NCI-H1694 (cell line): ENCODE data around the gene LRRC4.

Experiments used
- DNase-seq: peaks from one replicate; lab custom pipeline; 2025; lab: John Stamatoyannopoulos, UW

LRRC4 gene

DNA sequence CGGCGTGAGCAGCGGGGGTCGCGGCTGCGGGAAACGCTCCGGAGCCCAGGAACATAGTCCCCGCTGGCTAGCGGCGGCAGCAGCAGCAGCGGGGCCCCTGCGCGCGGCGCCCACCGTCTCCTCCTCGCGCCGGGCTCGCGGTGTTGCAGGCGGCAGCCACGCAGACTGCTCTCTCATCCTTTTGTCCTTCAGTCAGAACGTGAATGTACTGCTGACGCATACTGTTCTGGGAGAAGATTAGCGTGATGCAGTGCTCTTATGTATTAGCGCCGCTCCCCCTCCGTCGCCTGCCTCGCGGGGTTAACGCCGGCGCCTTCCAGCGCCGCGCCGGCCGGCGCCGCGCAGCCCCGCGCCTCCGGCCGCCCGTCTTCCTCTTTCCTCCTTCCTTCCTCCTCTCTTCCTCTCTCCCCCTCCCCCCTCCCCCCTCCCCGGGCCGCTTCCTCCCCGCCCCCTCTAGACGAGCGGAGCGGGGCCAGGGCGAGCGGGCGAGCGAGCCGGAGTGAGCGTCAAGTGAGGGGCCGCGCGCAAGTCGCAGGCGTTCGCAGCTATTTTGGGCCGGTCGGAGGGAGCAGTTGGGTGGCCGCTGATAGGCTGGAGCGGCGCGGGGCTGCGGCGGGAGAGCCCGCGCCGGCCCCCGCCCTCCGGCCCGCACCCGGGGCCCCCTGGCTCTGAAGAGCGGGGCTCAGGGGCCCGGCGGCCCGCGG, 816 bp upstream of the LRRC4 start:
- DNase-seq: peak; percentile 47

DNA sequence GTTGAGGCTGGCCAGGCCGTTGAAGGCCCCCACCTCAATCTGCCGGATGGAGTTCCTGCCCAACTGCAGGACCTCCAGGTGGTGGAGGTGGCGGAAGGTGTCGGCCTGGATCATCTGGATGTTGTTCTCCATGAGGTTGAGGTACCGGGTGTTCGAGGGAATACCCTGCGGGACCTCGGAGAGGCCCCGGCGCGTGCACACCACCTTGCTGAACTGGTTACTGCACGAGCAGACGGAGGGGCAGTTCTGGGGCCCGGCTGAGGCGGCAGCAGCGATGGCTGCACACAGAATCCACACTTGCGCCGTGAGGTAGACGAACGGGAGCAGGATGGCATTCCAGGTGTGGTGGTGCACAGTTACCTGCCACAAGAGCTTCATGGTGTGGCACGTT, 979 bp downstream of the LRRC4 start:
- no peak for DNase-seq

DNA sequence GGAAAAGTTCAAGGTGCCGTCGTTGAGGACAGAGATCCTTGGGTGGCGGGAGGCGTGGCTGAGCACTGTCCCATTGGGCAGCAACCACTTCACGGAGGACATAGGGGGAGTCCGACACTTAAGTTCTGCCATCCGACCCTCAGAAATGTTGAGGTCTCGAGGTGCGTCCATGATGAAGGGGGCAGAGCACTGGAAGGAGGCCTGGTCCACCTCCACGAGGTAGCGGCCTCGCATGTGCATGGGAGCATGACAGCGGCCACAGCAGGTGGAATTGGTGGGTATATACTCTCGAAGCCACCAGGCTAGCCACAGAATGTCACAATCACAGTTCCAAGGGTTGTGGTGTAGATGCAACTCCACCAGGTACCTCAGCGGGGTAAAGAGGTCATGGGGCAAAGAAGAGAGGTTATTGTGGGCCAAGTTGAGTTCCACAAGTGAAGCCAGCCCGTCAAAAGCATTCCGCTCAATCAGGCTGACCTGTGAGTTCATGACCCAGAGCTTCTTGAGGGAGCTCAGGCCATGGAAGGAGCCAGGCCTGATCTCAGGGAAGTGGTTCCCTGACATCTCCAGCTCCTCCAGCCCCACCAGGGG, 1.7 kb downstream of the LRRC4 start:
- DNase-seq: no peak

DNA sequence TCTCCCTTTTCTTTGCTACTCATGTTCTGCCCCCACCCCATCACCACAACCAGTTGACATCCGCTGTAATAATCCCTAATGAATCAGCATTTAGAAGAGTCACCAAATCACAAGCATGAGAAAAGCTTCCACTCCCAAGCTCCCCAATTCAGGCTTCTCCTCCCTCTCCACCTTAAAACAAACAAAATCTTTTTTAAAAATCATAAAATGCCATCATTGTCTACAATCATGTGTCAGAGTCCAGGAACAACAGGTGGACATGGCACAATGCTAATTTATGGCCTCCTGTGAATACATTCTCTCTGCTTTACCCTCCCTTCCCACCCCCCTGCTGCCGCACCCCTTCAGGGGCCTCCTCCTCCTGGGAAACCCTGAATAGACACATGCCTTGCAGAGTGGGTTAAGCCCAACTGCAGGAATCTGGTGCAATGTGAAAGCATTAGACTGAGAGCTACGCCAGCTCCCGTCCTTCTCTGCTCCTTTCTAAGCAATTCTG, 3.7 kb downstream of the LRRC4 start:
- DNase-seq: no peak

DNA sequence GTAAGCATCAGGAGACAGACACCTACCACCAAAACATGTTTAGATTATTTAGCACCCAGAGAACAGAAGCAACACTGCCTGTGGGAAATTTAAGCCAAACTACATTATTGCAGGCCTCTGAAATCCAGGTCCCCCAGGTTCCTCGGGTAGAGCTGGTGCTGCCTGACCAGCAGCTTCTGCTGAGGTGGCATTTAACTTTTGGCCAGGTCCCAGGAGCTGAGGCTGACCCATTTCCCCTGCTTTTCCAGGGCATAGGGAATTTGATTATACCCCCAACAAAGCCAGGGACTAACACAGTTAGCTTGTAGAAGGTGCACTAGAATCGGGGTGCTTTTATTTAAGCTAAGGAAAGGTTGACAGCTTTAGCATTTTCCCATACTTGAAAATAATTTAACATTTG, 4.7 kb downstream of the LRRC4 start:
- DNase-seq: no peak

DNA sequence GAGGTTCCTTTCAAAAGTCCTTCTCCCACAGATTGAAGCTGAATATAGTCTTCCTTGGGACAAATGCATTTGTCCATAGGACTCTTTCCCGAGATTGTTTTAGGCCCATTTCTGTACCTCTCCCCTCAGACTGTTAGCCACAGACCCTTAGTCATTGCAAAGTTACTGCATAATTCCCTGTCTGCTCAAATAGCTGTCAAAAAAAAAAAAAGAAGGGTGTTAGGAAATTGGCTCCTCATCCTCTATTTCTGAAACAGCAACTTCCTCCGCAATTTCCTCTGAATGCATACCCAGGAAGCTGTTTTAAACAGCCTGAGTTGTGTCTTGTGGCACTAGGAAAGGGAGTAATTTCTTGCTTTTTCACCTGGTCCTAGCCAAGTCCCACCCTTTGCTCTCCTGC, 5.4 kb downstream of the LRRC4 start:
- no peak for DNase-seq

DNA sequence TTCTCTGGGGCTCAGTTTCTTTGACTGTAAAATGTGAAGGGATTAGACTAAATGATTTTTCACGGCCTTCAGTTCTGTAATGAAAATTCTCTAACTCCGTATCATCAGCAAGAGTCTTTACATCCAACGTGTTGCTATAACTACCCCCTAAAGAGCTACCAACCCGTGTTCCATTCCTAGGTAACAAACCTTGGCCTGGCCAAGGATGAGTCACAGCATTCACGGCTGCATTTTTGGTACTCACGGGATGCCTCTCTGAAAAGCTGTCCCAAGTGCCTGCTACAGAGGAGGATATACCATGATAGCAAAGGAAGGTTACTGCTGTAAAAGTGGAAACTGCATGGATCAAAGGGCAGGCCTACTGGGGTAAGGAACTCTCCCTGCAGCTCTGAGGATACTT, 5.9 kb downstream of the LRRC4 start:
- no peak for DNase-seq

DNA sequence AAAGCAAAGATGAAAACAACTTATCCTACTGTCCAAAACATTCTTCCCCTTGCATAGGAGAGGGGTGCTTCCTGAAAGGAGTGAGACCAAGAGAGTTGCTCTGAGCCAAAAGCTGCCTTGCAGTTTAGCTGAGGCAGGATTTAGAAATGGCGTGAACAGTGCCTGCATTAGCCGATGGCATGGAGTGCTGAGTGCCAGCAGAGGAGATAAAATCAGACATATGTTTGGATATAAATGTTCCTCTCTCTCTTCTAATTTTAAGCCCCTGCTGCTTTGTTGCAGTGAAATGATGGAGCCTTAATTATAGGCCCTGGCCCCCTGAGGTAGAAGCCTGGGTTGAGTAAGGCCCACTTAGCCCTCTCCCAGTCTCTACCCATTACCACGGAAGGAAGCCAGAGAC, 7.1 kb downstream of the LRRC4 start:
- DNase-seq: no peak

DNA sequence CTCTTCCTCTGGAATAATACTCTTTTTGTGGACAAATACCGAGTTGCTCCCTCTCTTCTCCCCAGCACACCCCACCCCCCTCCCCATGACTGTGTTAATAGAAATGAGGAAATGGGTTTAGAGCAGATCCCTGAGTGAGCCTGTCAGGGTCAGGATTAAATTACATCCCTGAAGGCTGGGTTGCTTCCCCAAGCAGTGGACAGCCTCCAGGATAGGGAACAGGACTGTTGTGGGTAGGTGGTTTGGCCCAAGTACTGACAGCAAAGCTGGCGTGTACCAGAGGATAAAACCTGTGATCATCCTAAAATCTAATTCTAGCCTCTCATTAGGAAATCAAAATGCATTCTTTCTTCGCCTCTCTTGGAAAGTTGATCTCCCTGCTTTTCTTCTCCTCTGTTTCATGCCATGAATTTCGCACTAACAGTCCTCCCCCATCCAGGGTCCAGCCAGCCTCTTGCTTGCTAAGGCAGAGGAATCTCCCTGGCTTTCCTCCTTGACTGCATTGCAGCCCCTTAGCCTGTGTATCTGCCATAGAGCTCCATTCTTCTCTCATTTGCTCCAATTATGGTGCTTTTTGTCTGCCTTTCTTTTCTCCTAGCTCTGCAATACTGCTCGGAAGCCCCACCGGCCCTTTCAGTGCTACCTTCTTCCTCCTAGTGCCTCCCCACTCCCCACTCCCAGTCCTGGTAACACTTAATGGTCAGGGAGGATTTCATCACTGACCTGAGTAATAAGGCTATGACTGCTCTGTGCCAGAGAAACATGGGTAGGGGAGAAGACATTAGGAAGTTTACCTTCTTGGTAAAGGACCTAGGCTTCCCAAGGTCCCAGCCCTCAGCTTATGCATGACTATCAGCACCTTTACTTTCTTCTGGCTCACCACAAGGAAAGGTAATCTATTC, 8.4 kb downstream of the LRRC4 start:
- DNase-seq: no peak

DNA sequence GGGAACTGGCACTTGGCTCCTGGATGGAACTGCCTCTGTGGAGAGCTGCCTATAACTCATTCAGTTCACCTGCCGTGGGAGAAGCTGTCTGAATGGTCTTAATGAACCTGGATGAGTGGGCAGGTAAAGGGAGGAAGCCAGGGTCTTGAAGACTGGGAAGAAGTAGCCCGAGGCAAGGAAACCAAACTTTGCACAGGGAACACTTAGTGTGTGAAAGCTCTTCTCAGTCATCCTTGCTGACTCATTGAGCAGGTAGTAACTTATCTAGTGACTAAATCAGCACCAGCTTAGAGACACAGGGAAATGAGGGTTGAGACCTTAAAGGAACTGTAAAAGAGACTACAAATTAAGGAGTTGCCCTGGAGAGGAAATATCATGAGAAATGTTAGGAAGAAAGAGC, 9.9 kb downstream of the LRRC4 start:
- DNase-seq: no peak

DNA sequence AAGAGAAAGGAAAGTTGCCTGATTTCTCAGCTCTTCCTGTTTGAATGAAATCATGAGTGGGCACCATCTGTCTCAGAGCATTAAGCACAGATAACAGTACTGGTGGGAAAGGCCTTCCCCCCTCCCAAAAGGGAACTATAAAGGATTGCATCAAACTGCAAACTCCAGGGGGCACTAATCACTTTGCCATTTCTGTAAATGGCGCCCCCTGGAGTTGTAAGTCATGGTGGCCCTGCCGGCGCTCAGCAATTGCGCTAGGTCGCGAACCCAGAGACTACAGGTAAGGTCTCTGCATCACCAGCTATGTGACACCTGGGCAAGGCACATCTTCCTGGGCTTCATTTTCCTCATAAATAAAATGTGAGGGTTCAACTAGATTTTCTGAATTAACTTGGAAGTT, 11.1 kb downstream of the LRRC4 start:
- no peak for DNase-seq

DNA sequence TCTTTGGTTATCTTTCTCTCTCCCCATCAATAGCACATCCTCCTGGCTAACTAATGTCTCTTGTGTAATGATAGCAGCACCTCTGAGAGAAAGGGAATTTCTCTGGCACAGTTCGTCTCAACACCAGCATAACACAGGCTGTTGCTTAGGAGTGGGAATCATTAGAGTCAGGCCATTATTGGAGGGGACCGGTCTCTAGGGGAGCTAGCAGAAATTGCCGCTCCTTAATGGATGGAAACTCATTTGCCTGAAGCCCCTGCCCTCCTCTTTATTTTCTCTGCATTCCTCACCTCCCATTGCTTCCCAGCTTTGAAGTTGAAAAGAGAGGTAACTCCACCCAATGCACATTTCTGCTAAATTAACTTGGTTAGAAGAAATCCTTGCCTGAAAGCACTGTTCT, 11.9 kb downstream of the LRRC4 start:
- no peak for DNase-seq

DNA sequence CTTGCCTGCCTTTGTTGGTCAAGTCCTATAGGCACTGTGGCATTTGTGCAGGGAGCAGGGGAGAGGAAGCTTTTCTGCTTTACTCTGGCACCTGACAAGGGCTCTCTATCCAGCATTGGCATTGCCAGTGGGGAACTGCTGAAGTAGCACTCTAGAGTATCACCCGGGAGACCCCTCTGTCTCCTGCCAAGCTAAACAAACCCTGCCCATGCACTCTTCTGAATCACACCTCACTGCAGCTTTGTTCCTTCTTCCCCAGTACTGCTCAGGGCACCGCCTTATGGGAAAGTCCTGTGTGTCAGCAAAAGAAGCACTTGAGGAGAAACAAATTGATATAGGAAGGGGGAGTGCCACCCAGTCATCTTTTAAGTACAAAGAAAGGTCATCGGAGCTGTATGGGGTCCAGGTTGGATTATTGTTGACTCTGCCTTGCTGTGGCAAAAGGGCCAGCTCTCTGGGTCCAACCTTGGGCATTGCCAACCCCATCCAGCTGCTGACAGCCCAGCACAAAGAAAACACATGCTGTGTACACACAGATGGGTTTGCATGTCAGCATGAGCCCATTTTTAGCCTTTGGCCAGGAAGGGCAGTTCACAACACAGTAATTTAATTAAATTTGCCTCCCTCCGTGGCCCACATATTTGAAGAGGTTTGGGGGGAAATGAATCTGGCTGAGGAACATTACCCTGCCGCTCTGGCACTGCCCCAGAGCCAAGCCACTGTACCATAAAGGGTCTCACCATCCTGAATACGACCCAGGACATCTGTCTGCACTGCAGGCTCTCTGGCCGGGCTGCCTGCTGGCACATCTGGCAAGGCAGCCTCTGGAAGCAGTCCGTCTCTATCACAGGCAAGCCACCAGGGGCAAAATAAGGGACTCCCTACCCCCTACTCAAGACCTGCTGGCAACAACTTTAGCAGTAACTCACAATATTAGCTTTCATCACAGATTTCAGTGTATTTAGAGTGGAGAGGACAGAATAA, 13.1 kb downstream of the LRRC4 start:
- DNase-seq: peak; percentile 26

DNA sequence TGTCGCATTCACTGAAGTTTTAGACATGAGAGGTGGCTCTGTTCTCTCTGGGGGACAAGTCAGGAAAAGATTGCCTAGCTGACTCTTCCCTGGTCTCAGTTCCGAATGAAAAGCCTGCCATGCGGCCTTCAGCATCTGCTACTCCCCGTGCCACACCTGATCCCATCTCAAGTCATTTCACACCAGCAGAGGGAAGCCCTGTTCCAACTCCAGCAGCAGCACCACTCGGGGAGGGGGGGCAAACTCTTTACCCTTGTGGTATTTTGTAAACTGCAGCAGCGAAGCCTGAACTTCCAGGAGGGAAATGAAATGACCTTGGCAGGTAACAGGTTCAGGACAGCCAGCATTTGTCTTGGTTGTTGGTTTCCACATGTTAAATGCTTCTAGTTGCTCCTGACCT, 13.8 kb downstream of the LRRC4 start:
- no peak for DNase-seq

DNA sequence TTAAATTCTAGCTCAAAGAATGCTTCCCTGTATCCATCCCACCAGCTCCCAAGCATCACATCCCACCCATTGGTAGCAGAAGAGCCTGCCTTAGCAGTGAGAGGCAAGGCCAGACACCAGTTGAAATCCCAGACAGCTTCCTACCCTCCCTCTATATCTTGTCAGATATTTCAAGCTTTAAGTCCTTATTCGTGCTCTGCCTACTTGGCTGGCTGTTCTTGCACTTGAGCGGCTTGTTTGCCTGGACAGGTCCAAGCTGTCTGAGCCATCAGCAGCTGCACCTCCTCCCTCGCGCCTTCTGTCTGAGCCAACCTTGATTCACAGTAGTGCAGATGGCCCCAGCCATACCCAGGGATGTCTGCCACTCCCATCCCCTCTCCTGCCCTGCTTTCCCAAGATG, 16.4 kb downstream of the LRRC4 start:
- DNase-seq: peak; percentile 51

DNA sequence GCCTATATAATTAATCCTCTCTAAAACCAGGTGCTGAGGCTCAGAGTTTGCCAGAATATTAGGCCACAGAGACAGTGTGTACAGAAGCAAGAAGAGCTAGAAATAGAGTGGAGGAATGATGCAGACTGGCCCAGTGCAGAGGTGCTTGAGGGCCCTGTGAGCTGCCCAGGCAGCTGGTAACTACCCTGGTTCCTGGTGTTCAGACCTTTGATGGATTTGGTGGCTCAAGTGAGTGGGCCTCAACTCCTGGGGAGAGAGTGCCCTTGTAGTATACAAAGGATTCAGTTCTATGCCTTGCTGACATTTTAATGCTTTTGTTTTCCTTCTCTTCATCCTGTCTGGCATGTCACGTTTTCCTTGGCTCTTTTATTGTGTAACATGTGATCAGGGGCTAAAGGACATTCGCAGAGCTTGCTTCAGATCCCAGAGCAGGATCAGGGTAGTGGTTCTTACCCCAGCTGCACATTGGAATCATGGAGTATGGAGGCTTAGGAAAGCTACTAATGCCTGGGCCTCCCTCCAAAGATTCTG, 20.0 kb downstream of the LRRC4 start:
- no peak for DNase-seq

DNA sequence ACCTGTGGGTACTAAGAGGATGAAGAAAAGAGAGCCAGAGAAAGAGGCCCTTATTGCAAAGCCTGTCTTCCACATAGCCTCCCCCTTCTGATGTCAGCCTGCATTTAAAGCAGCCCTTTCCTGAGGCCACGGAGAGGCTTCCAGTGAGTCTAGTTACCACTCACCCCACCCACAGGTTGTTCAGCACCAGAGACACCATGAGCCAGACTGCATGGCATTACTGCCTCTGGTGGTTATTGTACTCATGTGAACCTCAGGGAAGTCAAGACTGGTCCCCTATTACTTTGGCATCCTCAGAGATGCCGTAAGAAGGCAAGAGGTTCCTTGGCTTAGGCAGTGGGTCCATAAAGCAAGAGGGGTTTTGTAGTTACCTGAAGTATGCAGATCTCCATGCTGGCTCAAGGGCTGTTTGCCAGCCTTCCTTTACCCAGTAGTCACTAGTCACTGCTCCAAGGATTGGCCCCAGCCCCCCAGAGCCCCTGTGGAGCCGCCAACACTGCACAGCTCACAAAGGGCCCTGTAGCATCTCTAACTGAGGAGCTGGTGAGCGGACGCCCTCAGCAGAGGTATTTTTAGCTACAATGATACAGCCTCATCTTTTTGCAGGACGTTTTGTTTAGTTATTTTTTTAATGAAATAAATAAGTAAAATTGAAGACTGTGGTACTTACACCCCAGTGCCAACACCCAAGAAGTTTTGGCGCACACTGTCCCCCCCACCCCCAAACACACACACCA, 20.7 kb downstream of the LRRC4 start:
- no peak for DNase-seq

DNA sequence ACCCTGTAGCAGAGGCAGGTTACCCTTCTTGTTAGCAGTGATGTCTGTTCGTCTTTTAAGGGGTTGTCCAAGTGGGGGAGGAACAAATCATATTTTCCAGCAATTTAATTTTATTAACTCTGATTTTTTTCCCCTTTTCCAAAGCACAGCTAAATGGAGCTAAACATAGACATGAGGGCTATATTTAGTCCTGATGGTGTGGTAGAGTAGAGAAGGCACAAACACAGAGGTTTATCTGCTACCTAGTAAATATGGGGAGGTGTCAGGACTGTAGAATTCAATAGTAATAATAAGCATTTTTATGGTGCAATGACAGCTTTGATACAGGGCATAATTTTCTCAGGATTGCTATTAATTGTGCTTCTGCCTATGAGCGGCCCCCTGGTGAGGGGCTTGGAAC, 22.5 kb downstream of the LRRC4 start:
- no peak for DNase-seq

DNA sequence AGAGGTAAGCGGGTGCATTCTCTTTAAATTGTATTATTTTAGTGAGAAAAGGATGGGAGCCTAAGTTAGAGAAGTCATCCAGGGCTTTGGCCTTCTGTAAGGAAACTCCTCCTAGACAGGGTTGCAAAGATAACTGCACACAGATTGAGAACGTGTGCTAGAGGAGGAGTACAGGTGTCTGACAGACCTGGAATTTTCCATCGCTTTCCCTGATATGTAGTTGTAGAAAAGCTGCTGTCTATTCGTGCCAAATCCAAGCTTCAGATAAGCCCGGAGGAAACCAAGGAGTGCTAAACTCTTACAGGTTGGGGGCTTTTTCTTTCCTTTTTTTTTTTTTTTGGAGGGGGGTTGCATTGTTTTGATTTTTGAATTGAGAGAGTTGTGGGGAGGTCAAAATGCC, 23.1 kb downstream of the LRRC4 start:
- no peak for DNase-seq

DNA sequence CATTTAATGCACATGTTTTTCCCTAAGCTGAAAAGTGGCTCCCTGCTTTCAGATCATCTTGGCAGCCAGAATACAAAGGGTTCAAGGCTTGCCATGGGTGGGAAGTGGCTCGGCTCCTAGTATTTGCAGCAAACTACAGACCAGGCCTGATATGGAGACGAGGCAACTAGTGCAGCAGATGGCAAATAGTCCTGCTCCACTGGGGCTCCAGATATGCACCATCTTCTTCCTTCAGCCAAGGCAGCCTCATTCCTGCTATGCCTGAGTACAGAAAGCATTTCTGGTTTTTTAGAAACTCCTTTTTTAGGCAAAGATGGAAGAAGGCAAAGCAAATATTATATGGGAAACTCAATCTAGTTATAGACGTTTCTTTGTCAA, 23.9 kb downstream of the LRRC4 start:
- no peak for DNase-seq
